ENCODE data around the gene ZNF697.
A peak's percentile ranks its signal among the peaks of the same experiment; 100 is the strongest.

Gene ZNF697

DNA sequence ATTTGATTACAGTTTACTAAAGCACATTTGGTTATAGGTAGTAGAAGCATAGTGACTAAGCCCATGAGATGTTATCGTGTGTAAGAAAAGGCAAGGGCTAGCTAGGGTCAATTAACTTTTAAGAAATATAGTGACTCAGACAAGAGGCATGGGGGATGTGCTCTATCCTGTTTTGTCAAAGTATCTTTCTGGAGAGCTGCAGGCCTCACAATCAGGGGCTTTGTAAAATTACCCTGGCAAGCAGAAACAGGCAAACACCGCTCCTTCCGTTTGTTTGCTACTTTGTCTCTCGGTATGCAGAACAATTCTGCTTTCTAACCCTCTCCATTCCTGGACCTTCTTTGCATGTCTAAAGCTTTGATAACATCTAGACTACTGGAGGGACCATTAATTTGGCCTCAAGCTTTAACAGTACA is 26.1 kb upstream of the ZNF697 start:
- no peaks in the 10 kb centered on the region for H3K27me3 ChIP-seq (ENCODE audit: insufficient read depth, low read length)

GRCh38 chr1:119673171-119673940 is 25.3 kb upstream of the ZNF697 start:
- Histone ChIP-seq H3K14ac (ENCODE audit: low read length) (no peak overlapping the region), H3K9me3 (ENCODE audit: insufficient read depth, low read depth, low read length) (no peaks in the 10 kb centered on the region), H3K79me2 (ENCODE audit: control insufficient read depth, insufficient read depth, low read length, poor library complexity) (no peaks in the 10 kb centered on the region), H3K27ac (ENCODE audit: low read depth, low read length) (peak overlapping the region; percentile 99), H3K9ac (ENCODE audit: low read length) (no peak overlapping the region), H2BK12ac (ENCODE audit: low read length) (no peak overlapping the region), H3K27me3 (ENCODE audit: insufficient read depth, low read length) (no peaks in the 10 kb centered on the region), H4K8ac (ENCODE audit: low read depth, low read length) (no peak overlapping the region), H4K12ac (ENCODE audit: low read depth, low read length) (no peak overlapping the region), H2AK5ac (ENCODE audit: low read length) (no peak overlapping the region), H3K79me1 (ENCODE audit: low read length) (peaks cover 10% of the 10 kb centered on the region), H2AFZ (ENCODE audit: insufficient read depth, low read length, poor library complexity) (no peak overlapping the region), H2BK5ac (ENCODE audit: low read depth, low read length, poor library complexity) (peak overlapping the region; percentile 91), H3K36me3 (ENCODE audit: control insufficient read depth in 1 of 2, insufficient read depth in 2 of 2, low read length in 2 of 2) (no peaks in the 10 kb centered on the region), H3K18ac (ENCODE audit: low read length) (no peak overlapping the region), H4K91ac (ENCODE audit: low read depth, low read length) (peak overlapping the region; percentile 90), H3K4me1 (ENCODE audit: control insufficient read depth in 1 of 2, insufficient read depth in 2 of 2, low read length in 2 of 2) (peaks cover 6 to 11% of the 10 kb centered on the region in 2 experiments), H3K4ac (ENCODE audit: low read depth, low read length) (peak overlapping the region; percentile 73), H2BK120ac (ENCODE audit: insufficient read depth, low read length, poor library complexity) (peak overlapping the region; percentile 85), H3K4me3 (ENCODE audit: low read depth, low read length) (no peak overlapping the region), H3K23ac (ENCODE audit: low read length) (no peak overlapping the region), H3K4me2 (ENCODE audit: low read length) (peak overlapping the region; percentile 21)
- no CpG with 5 or more reads among the region's 4 CpGs for WGBS (ENCODE audit: extremely low coverage, insufficient coverage, insufficient read length)
- peak; percentile 47 to 59 for DNase-seq

More for the DNA sequence above, 26.1 kb upstream of the ZNF697 start:
- no peak overlapping the region for H2AK5ac ChIP-seq (ENCODE audit: low read length)
- H3K4me2 ChIP-seq (ENCODE audit: low read length): no peak overlapping the region
- H2BK12ac ChIP-seq (ENCODE audit: low read length): no peak overlapping the region
- H3K4ac ChIP-seq (ENCODE audit: low read depth, low read length): no peak overlapping the region
- no peak overlapping the region for H3K9ac ChIP-seq (ENCODE audit: low read length)
- H3K79me1 ChIP-seq (ENCODE audit: low read length): peaks cover 10% of the 10 kb centered on the region
- peak overlapping the region; percentile 91 for H2BK5ac ChIP-seq (ENCODE audit: low read depth, low read length, poor library complexity)
- H4K8ac ChIP-seq (ENCODE audit: low read depth, low read length): no peak overlapping the region
- no peak overlapping the region for H3K4me3 ChIP-seq (ENCODE audit: low read depth, low read length)
- H2BK120ac ChIP-seq (ENCODE audit: insufficient read depth, low read length, poor library complexity): peak overlapping the region; percentile 85
- H3K23ac ChIP-seq (ENCODE audit: low read length): no peak overlapping the region
- H2AFZ ChIP-seq (ENCODE audit: insufficient read depth, low read length, poor library complexity): no peak overlapping the region
- no peaks in the 10 kb centered on the region for H3K9me3 ChIP-seq (ENCODE audit: insufficient read depth, low read depth, low read length)
- peaks cover 6 to 11% of the 10 kb centered on the region in 2 experiments for H3K4me1 ChIP-seq (ENCODE audit: control insufficient read depth in 1 of 2, insufficient read depth in 2 of 2, low read length in 2 of 2)
- no peak overlapping the region for H4K12ac ChIP-seq (ENCODE audit: low read depth, low read length)
- no peaks in the 10 kb centered on the region for H3K79me2 ChIP-seq (ENCODE audit: control insufficient read depth, insufficient read depth, low read length, poor library complexity)
- peak overlapping the region; percentile 73 for H3K14ac ChIP-seq (ENCODE audit: low read length)
- H3K36me3 ChIP-seq (ENCODE audit: control insufficient read depth in 1 of 2, insufficient read depth in 2 of 2, low read length in 2 of 2): no peaks in the 10 kb centered on the region
- DNase-seq: peak; percentile 68 to 83
- no peak overlapping the region for H3K18ac ChIP-seq (ENCODE audit: low read length)
- WGBS (ENCODE audit: extremely low coverage, insufficient coverage, insufficient read length): no CpG with 5 or more reads among the region's 4 CpGs
- H4K91ac ChIP-seq (ENCODE audit: low read depth, low read length): peak overlapping the region; percentile 90
- peak overlapping the region; percentile 99 for H3K27ac ChIP-seq (ENCODE audit: low read depth, low read length)

GRCh38 chr1:119670898-119671297 is 22.8 kb upstream of the ZNF697 start:
- H3K4me2 ChIP-seq (ENCODE audit: low read length): no peak overlapping the region
- no peak overlapping the region for H4K91ac ChIP-seq (ENCODE audit: low read depth, low read length)
- H3K79me2 ChIP-seq (ENCODE audit: control insufficient read depth, insufficient read depth, low read length, poor library complexity): no peaks in the 10 kb centered on the region
- no peak overlapping the region for H3K27ac ChIP-seq (ENCODE audit: low read depth, low read length)
- no peak overlapping the region for H2BK120ac ChIP-seq (ENCODE audit: insufficient read depth, low read length, poor library complexity)
- peaks cover 5 to 10% of the 10 kb centered on the region in 2 experiments for H3K4me1 ChIP-seq (ENCODE audit: control insufficient read depth in 1 of 2, insufficient read depth in 2 of 2, low read length in 2 of 2)
- WGBS (ENCODE audit: extremely low coverage, insufficient coverage, insufficient read length): no CpG with 5 or more reads among the region's 2 CpGs
- no peak overlapping the region for H3K4ac ChIP-seq (ENCODE audit: low read depth, low read length)
- no peak overlapping the region for H3K18ac ChIP-seq (ENCODE audit: low read length)
- H3K9me3 ChIP-seq (ENCODE audit: insufficient read depth, low read depth, low read length): no peaks in the 10 kb centered on the region
- no peak overlapping the region for H2BK5ac ChIP-seq (ENCODE audit: low read depth, low read length, poor library complexity)
- DNase-seq: peak in 1 of 2 donors; percentile 22
- H3K27me3 ChIP-seq (ENCODE audit: insufficient read depth, low read length): no peaks in the 10 kb centered on the region
- H3K79me1 ChIP-seq (ENCODE audit: low read length): peaks cover 9% of the 10 kb centered on the region
- H2BK12ac ChIP-seq (ENCODE audit: low read length): no peak overlapping the region
- H3K9ac ChIP-seq (ENCODE audit: low read length): no peak overlapping the region
- H2AK5ac ChIP-seq (ENCODE audit: low read length): no peak overlapping the region
- no peak overlapping the region for H3K14ac ChIP-seq (ENCODE audit: low read length)
- no peak overlapping the region for H3K23ac ChIP-seq (ENCODE audit: low read length)
- H3K36me3 ChIP-seq (ENCODE audit: control insufficient read depth in 1 of 2, insufficient read depth in 2 of 2, low read length in 2 of 2): no peaks in the 10 kb centered on the region
- no peak overlapping the region for H4K8ac ChIP-seq (ENCODE audit: low read depth, low read length)
- no peak overlapping the region for H4K12ac ChIP-seq (ENCODE audit: low read depth, low read length)
- H2AFZ ChIP-seq (ENCODE audit: insufficient read depth, low read length, poor library complexity): no peak overlapping the region
- H3K4me3 ChIP-seq (ENCODE audit: low read depth, low read length): no peak overlapping the region

GRCh38 chr1:119667173-119667572 is 19.1 kb upstream of the ZNF697 start:
- H4K12ac ChIP-seq (ENCODE audit: low read depth, low read length): no peak overlapping the region
- no peak overlapping the region for H2AFZ ChIP-seq (ENCODE audit: insufficient read depth, low read length, poor library complexity)
- H3K79me1 ChIP-seq (ENCODE audit: low read length): peaks cover 2% of the 10 kb centered on the region
- DNase-seq: no peak
- H3K4me3 ChIP-seq (ENCODE audit: low read depth, low read length): no peak overlapping the region
- no peaks in the 10 kb centered on the region for H3K27me3 ChIP-seq (ENCODE audit: insufficient read depth, low read length)
- no peaks in the 10 kb centered on the region for H3K36me3 ChIP-seq (ENCODE audit: control insufficient read depth in 1 of 2, insufficient read depth in 2 of 2, low read length in 2 of 2)
- no peak overlapping the region for H2AK5ac ChIP-seq (ENCODE audit: low read length)
- no peak overlapping the region for H3K14ac ChIP-seq (ENCODE audit: low read length)
- no peak overlapping the region for H4K91ac ChIP-seq (ENCODE audit: low read depth, low read length)
- H3K23ac ChIP-seq (ENCODE audit: low read length): no peak overlapping the region
- no peak overlapping the region for H4K8ac ChIP-seq (ENCODE audit: low read depth, low read length)
- H3K79me2 ChIP-seq (ENCODE audit: control insufficient read depth, insufficient read depth, low read length, poor library complexity): no peaks in the 10 kb centered on the region
- WGBS (ENCODE audit: extremely low coverage, insufficient coverage, insufficient read length): no CpG with 5 or more reads among the region's 6 CpGs
- no peak overlapping the region for H3K4me2 ChIP-seq (ENCODE audit: low read length)
- H3K18ac ChIP-seq (ENCODE audit: low read length): no peak overlapping the region
- H3K4ac ChIP-seq (ENCODE audit: low read depth, low read length): no peak overlapping the region
- no peaks in the 10 kb centered on the region for H3K9me3 ChIP-seq (ENCODE audit: insufficient read depth, low read depth, low read length)
- no peak overlapping the region for H2BK5ac ChIP-seq (ENCODE audit: low read depth, low read length, poor library complexity)
- H2BK120ac ChIP-seq (ENCODE audit: insufficient read depth, low read length, poor library complexity): no peak overlapping the region
- no peaks in the 10 kb centered on the region for H3K4me1 ChIP-seq (ENCODE audit: control insufficient read depth in 1 of 2, insufficient read depth in 2 of 2, low read length in 2 of 2)
- H3K9ac ChIP-seq (ENCODE audit: low read length): no peak overlapping the region
- no peak overlapping the region for H2BK12ac ChIP-seq (ENCODE audit: low read length)
- no peak overlapping the region for H3K27ac ChIP-seq (ENCODE audit: low read depth, low read length)
